ENCODE results near the gene SPSB2.
"Not testable (repeated sequence)": the region's sequence is repeated elsewhere in the genome, so short reads cannot be mapped to it uniquely, and the experiment has no call there.

SPSB2 gene, protein sequence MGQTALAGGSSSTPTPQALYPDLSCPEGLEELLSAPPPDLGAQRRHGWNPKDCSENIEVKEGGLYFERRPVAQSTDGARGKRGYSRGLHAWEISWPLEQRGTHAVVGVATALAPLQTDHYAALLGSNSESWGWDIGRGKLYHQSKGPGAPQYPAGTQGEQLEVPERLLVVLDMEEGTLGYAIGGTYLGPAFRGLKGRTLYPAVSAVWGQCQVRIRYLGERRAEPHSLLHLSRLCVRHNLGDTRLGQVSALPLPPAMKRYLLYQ
- 6.5 to 19.3 reads per million in 2 donors for total RNA-seq

GRCh38 chr12:6873094-6874014, at the start of gene SPSB2:
TSS of gene SPSB2 (minus strand) at chr12:6873303. CDS start at chr12:6872901, 402 bp downstream.
- DNase-seq = peak; percentile 99

DNA sequence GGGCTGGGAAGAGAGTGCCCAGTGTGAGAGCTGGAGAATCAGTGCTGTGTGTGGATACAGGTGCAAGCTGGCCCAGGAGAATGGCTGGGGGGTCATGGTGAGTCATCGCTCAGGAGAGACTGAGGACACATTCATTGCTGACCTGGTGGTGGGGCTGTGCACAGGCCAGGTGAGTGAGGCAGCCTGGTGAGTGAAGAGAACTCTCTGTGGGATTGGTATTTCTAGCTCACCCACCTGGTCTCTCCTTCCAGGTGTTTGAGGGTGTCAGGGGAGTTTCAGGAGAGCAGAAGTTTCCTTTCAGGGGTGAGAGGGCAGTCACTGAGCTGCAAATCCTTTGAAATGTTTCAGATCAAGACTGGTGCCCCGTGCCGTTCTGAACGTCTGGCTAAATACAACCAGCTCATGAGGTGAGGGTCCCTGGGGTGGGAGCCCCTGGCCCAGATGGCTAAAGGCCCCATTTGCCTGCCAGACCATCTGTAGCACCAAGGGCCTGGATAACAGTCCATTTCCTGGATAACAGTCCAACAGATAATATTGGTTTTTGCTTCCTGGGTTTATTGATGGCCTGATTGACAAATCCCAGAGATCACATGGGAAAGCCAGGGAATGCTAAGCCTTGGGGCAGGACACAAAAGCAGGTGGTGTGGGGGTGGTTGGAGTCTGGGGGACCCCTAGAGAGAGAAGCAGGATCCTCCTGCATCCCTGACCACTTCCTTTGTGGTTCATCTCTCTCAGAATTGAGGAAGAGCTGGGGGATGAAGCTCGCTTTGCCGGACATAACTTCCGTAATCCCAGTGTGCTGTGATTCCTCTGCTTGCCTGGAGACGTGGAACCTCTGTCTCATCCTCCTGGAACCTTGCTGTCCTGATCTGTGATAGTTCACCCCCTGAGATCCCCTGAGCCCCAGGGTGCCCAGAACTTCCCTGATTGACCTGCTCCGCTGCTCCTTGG, 49.2 kb upstream of the SPSB2 start:
- DNase-seq = no peak

- DNase-seq = no peak
Measured at GRCh38 chr12:6921539-6921938, 48.4 kb upstream of the SPSB2 start.

DNA sequence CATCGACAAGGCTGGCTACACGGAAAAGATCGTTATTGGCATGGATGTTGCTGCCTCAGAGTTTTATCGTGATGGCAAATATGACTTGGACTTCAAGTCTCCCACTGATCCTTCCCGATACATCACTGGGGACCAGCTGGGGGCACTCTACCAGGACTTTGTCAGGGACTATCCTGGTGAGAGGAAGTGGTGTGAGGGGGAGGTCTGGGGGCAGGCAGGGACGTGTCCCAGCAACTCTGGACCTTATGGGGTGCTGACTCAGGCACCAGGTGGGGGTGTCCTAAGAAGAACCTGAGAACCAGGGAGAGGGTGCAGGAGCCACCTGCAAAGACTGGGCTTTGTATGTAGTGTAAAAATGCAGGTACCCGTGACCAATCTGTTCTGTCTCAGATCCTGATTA, 46.5 kb upstream of the SPSB2 start:
- DNase-seq = no peak

- no peak for DNase-seq
Measured at GRCh38 chr12:6917491-6918231, 44.6 kb upstream of the SPSB2 start.

DNA sequence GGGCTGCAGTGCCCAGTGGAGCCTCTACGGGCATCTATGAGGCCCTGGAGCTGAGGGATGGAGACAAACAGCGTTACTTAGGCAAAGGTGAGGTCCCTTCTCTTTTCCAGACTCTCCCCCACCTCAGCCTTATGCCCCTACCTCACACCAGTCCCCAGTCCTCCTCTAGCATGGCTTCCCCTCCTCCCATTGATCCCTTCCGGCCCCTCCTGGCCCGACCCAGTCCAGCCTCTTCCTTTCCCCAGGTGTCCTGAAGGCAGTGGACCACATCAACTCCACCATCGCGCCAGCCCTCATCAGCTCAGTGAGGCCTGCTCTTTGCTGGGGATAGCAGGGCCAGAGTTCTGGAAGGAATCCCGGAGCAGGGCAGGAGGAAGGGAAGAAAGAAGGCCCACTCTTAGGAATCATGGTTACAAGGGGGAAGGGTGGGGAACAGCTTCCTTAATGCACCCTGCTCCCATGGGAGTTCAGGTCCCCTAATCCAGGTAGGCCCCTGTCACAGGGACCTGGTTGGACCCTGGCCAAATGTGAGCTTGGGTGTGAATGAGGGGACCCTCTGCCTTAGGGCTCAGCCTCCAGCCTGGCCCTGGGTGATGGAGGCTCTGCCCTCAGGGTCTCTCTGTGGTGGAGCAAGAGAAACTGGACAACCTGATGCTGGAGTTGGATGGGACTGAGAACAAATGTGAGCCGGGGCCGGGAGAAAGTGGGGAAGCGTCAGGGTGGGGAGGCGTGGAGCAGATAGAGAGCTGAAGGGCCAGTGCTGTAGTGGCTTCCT, 43.5 kb upstream of the SPSB2 start:
- no peak for DNase-seq

DNA sequence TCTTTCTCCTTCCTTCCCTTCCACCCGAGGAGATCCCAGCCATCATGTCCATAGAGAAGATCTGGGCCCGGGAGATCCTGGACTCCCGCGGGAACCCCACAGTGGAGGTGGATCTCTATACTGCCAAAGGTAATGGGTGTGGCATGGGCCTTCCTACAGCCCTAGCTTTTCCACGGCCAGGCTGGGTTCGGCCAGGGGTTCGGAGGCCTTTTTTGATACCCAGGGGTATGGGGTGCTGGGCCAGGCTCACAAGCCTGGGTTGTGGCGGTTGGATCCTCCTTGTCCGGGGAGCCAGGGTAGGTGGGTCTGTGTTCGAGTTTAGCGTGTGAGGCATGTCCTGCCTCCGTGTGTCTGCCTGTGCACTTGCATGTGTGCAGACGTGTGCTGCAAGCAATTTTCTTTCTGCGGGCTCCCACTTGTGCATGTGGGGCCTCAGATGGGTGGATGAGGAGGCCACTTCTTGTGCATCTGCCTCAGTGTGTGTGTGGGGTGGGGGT, 42.7 kb upstream of the SPSB2 start:
- DNase-seq = no peak

DNA sequence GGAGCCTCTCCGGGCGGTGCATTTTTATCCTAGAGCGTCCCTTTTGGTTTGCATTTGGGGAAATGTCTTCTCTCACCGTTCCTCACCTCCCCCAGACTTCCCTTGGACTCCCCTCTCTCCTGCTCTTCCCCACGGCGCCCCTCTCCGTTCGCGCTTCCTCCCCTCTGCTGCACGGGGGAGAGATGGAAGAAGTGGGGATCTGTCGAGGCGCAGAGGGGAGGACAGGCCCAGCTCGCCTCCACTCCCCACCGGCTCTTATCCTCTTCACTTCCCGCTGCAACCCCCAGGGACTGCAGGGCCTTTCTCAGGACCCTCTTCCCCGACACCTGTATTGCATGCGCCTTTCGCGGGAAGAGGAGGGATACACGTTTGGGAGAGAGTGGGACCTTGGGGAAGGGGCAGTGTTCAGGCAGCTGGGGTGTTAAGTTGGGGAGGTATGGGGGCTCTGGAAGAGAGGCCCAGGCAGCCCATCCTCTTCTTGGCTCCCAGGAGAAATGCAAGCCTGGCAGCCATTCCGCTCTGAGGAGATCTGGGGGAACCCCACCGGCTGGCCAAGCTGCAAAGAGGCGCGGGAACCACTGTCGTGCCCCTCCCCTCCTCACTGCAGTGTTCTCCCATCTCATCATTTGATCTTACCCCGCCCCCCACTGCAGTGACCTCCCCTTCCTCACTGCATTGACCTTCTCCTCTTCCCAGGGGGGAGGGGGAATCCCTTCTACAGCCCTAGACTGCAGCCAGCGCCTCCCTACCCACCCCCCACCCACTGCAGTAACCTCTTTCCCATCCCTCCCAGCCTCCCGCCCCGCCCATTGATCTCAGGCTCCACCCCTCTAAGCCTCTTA, 42.1 kb upstream of the SPSB2 start:
- DNase-seq = no peak

DNA sequence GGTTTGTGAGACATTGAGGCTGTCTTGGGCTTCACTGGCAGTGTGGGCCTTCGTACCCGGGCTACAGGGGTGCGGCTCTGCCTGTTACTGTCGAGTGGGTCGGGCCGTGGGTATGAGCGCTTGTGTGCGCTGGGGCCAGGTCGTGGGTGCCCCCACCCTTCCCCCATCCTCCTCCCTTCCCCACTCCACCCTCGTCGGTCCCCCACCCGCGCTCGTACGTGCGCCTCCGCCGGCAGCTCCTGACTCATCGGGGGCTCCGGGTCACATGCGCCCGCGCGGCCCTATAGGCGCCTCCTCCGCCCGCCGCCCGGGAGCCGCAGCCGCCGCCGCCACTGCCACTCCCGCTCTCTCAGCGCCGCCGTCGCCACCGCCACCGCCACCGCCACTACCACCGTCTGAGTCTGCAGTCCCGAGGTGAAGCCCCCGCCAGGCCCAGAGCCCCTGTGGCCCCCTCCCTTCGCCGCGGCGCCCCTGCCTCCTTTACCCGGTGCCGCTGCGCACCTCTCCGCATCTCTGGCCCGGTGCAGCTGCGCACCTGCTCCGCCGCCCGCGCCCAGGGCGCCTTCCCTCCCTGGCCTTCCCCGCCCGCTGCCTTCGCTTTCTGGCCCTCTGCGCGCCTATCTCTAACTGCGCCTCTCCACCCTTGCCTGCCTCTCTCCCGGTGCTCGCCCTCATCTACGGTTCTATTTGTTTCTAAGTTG, 41.3 kb upstream of the SPSB2 start, which contains the start of gene ENO2:
Gene ENO2 (plus strand): TSS at position 335 of the 701 bp plus-strand sequence. CDS start 1,253 bp downstream, outside the sequence.
- DNase-seq = peak; percentile 84

GRCh38 chr12:6912164-6912935, 39.2 kb upstream of the SPSB2 start:
- DNase-seq = no peak

DNA sequence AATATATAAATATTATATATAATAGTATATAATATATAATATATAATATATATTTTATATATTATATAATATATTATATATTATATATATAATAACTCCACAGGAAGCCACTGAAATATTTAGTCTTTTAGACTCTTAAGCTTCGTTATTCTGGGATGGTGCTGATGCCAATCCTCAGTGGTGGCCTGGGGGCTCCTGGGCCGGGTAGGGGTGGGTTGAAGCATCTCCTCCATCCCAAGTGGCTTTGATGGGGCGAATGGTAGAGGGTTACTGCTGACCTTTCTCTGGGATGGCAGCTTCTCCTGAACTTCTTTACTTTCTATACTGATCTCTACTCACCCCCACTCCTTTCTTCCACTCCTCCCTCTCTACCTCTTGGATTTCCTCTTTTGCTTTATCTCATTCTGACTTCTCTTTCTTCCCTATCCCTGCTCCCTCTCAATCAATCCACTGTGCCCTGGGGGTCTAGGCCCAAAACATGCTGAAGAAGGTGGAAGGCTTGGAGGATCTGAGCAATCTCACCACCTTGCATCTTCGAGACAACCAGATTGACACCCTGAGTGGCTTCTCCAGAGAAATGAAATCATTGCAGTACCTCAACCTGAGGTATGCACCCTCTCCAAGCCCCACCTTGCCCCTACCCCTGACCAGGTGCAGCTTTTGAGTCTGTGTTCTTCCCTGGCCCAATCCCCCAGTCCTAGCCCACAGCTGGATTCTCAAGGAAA, 36.5 kb upstream of the SPSB2 start:
- DNase-seq = no peak

DNA sequence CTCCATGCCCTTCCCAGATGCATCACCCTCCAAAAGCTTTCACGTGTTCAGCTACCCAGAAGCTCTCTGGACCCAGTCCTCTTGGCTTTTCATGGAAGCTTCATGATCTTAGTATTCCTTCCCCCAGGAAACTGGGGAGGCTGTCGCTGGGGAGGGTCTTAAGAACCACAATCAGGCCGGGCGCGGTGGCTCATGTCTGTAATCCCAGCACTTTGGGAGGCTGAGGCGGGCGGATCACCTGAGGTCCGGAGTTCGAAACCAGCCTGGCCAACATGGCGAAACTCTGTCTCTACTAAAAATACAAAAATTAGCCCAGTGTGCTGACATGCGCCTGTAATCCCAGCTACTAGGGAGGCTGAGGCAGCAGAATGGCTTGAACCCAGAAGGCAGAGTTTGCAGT, 35.0 kb upstream of the SPSB2 start:
- not testable (repeated sequence) for DNase-seq

- DNase-seq = no peak
Measured at GRCh38 chr12:6905414-6906040, 32.4 kb upstream of the SPSB2 start.

DNA sequence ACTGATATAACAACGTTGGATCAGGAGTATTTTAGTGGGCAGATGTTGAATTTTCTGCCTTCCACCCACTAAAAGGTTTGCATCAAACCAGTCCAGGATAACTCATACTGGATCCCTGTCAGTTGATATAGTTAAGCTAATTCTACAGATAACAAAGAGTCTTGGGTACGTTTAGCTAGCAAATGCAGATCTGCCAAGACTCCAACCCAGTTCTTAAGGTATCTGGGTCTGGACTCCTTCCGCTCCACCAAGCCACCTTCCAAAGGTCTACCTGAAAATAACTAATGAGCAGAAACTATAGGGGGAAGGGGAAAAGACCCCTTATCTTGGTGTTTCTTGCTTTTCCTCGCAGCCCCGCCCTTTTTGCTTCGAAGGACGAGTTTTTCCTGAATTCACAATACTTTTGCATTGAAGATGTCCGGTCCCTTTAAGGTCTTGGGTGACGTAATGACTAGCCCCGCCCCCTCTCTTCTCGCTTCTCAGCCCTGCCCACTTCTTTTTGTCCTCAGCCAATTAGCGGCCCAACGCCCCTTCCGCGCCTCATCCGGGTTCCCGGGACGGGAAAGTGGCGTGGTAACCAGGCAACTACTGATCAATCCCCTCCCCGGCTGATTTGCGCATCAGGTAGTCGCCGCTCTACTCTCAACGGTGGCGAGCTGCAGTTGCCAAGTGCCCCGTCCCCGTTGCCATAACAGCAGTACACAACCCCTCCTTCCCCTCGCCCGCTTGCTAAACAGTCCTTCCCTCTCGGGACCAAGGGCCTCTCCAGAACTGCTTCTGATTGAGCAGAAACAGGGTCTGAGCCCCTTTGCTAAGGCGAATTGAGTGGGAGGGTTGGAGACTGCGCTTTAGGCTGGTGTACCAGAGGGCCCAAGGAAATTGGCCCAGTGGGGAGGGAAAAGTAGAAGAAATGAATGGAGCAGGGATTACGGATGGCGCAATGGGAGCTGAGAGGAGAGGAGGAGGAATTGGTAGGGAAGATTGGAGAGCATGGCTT, 31.5 kb upstream of the SPSB2 start, which contains the start of gene LRRC23:
Gene LRRC23 (plus strand): TSS at position 543 of the 997 bp plus-strand sequence. CDS start 812 bp downstream, outside the sequence.
- peak; percentile 96 for DNase-seq

GRCh38 chr12:6903722-6904121, 30.6 kb upstream of the SPSB2 start:
- DNase-seq = no peak

DNA sequence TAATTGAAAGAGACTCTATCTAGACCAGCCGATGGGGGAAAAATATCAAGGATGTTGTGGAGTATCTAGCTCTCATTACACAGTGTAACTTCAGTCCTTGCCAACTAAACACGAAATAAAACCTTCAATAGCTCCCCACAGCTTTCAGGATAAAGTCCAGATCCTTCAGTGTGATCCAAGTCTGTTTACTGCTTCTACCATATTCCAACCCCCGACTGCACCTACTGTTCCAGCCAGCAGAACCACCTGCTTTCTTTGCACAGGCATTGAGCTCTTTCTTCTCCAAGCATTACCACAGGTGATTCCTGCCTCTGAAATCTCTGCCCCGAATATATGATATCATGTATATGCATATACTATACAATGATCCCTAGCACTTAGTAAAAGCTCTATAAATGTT, 29.3 kb upstream of the SPSB2 start:
- no peak for DNase-seq

Measured in T-helper 9 cell (primary cell).